ENCODE data around the gene SLC35F6.
A peak's percentile ranks its signal among the peaks of the same experiment; 100 is the strongest.
"Not testable (repeated sequence)": the region's sequence is repeated elsewhere in the genome, so short reads cannot be mapped to it uniquely, and the experiment has no call there.

SLC35F6 gene

GRCh38 chr2:26745609-26746327 lies 18.3 kb upstream of the SLC35F6 start:
- H3K79me1 ChIP-seq (ENCODE audit: low read length) = no peaks in the 10 kb centered on the region
- no peak overlapping the region for H2BK120ac ChIP-seq (ENCODE audit: low read depth, low read length)
- H2BK15ac ChIP-seq (replicated peaks; ENCODE audit: low read depth) = no peak overlapping the region
- peaks cover under 1% of the 10 kb centered on the region for H3K4me1 ChIP-seq (ENCODE audit: control insufficient read depth, low read depth, low read length)
- no peaks in the 10 kb centered on the region for H3K27me3 ChIP-seq (ENCODE audit: insufficient read depth, low read length, poor library complexity)
- no peak overlapping the region for H3K56ac ChIP-seq (ENCODE audit: low read length)
- no peak overlapping the region for H4K5ac ChIP-seq (ENCODE audit: low read length)
- no peaks in the 10 kb centered on the region for H3K36me3 ChIP-seq (ENCODE audit: control insufficient read depth, insufficient read depth, low read length)
- H3K4me2 ChIP-seq (ENCODE audit: low read length) = no peak overlapping the region
- no peak overlapping the region for H3K23ac ChIP-seq (ENCODE audit: low read length)
- H2BK5ac ChIP-seq (ENCODE audit: low read length) = no peak overlapping the region
- no peak overlapping the region for H3K4me3 ChIP-seq (ENCODE audit: low read length)
- no peaks in the 10 kb centered on the region for H3K79me2 ChIP-seq (ENCODE audit: control insufficient read depth, insufficient read depth, low read length)
- H4K8ac ChIP-seq (ENCODE audit: low read depth, low read length) = no peak overlapping the region
- WGBS (ENCODE audit: extremely low coverage, insufficient coverage, low lambda C conversion rate) = no CpG with 5 or more reads among the region's 9 CpGs
- no peak overlapping the region for H3K18ac ChIP-seq (ENCODE audit: low read length)
- H3K27ac ChIP-seq (ENCODE audit: low read depth, low read length) = no peak overlapping the region
- DNase-seq = peak; percentile 85
- no peak overlapping the region for H3K4ac ChIP-seq (ENCODE audit: low read depth, low read length)
- no peak overlapping the region for H3K9ac ChIP-seq (ENCODE audit: low read length)
- H2AK5ac ChIP-seq (ENCODE audit: low read length) = no peak overlapping the region

- no peak for DNase-seq
- Histone ChIP-seq H3K79me1 (ENCODE audit: low read length) (no peaks in the 10 kb centered on the region), H4K5ac (ENCODE audit: low read length) (no peak overlapping the region), H3K23ac (ENCODE audit: low read length) (no peak overlapping the region), H3K18ac (ENCODE audit: low read length) (no peak overlapping the region), H2BK15ac (replicated peaks; ENCODE audit: low read depth) (no peak overlapping the region), H3K36me3 (ENCODE audit: control insufficient read depth, insufficient read depth, low read length) (no peaks in the 10 kb centered on the region), H2BK5ac (ENCODE audit: low read length) (no peak overlapping the region), H3K56ac (ENCODE audit: low read length) (no peak overlapping the region), H4K8ac (ENCODE audit: low read depth, low read length) (no peak overlapping the region), H3K27ac (ENCODE audit: low read depth, low read length) (no peak overlapping the region), H2BK120ac (ENCODE audit: low read depth, low read length) (no peak overlapping the region), H3K4me1 (ENCODE audit: control insufficient read depth, low read depth, low read length) (peaks cover 5% of the 10 kb centered on the region), H3K4me2 (ENCODE audit: low read length) (no peak overlapping the region), H3K4ac (ENCODE audit: low read depth, low read length) (no peak overlapping the region), H3K79me2 (ENCODE audit: control insufficient read depth, insufficient read depth, low read length) (no peaks in the 10 kb centered on the region), H3K27me3 (ENCODE audit: insufficient read depth, low read length, poor library complexity) (no peaks in the 10 kb centered on the region), H2AK5ac (ENCODE audit: low read length) (no peak overlapping the region), H3K9ac (ENCODE audit: low read length) (no peak overlapping the region), H3K4me3 (ENCODE audit: low read length) (no peak overlapping the region)
- WGBS (ENCODE audit: extremely low coverage, insufficient coverage, low lambda C conversion rate) = no CpG with 5 or more reads among the region's 3 CpGs
Observed at GRCh38 chr2:26746934-26747333, 17.1 kb upstream of the SLC35F6 start.

- H3K36me3 ChIP-seq (ENCODE audit: control insufficient read depth, insufficient read depth, low read length); H2BK15ac ChIP-seq (replicated peaks; ENCODE audit: low read depth); H2AK5ac ChIP-seq (ENCODE audit: low read length); H4K5ac ChIP-seq (ENCODE audit: low read length); H3K23ac ChIP-seq (ENCODE audit: low read length); H3K79me1 ChIP-seq (ENCODE audit: low read length); H3K27me3 ChIP-seq (ENCODE audit: insufficient read depth, low read length, poor library complexity); H3K4ac ChIP-seq (ENCODE audit: low read depth, low read length); H3K79me2 ChIP-seq (ENCODE audit: control insufficient read depth, insufficient read depth, low read length); H4K8ac ChIP-seq (ENCODE audit: low read depth, low read length); H3K4me3 ChIP-seq (ENCODE audit: low read length); H3K4me2 ChIP-seq (ENCODE audit: low read length): not testable (repeated sequence)
- WGBS (ENCODE audit: extremely low coverage, insufficient coverage, low lambda C conversion rate) = no CpG with 5 or more reads among the region's 8 CpGs
- Histone ChIP-seq H3K56ac (ENCODE audit: low read length) (peak overlapping the region; percentile 63), H3K9ac (ENCODE audit: low read length) (peak overlapping the region; percentile 10), H2BK120ac (ENCODE audit: low read depth, low read length) (peak overlapping the region; percentile 86), H2BK5ac (ENCODE audit: low read length) (peak overlapping the region; percentile 62), H3K4me1 (ENCODE audit: control insufficient read depth, low read depth, low read length) (peaks cover 17% of the 10 kb centered on the region), H3K18ac (ENCODE audit: low read length) (peak overlapping the region; percentile 70), H3K27ac (ENCODE audit: low read depth, low read length) (peak overlapping the region; percentile 67)
- DNase-seq = peak; percentile 93
Observed at GRCh38 chr2:26749787-26750420, 14.2 kb upstream of the SLC35F6 start.

GRCh38 chr2:26750467-26750866 lies 13.6 kb upstream of the SLC35F6 start:
- H3K4me2 ChIP-seq (ENCODE audit: low read length); H3K79me2 ChIP-seq (ENCODE audit: control insufficient read depth, insufficient read depth, low read length); H2AK5ac ChIP-seq (ENCODE audit: low read length); H3K23ac ChIP-seq (ENCODE audit: low read length); H4K8ac ChIP-seq (ENCODE audit: low read depth, low read length); H2BK5ac ChIP-seq (ENCODE audit: low read length); H3K4me3 ChIP-seq (ENCODE audit: low read length); H3K36me3 ChIP-seq (ENCODE audit: control insufficient read depth, insufficient read depth, low read length); H4K5ac ChIP-seq (ENCODE audit: low read length); H3K27me3 ChIP-seq (ENCODE audit: insufficient read depth, low read length, poor library complexity); H3K79me1 ChIP-seq (ENCODE audit: low read length); H3K9ac ChIP-seq (ENCODE audit: low read length): not testable (repeated sequence)
- Histone ChIP-seq H3K4me1 (ENCODE audit: control insufficient read depth, low read depth, low read length) (peaks cover 22% of the 10 kb centered on the region), H3K56ac (ENCODE audit: low read length) (peak overlapping the region; percentile 78), H2BK120ac (ENCODE audit: low read depth, low read length) (peak overlapping the region; percentile 76), H3K27ac (ENCODE audit: low read depth, low read length) (peak overlapping the region; percentile 83), H2BK15ac (replicated peaks; ENCODE audit: low read depth) (peak overlapping the region; percentile 61), H3K4ac (ENCODE audit: low read depth, low read length) (peak overlapping the region; percentile 59), H3K18ac (ENCODE audit: low read length) (peak overlapping the region; percentile 97)
- WGBS (ENCODE audit: extremely low coverage, insufficient coverage, low lambda C conversion rate) = no CpG with 5 or more reads among the region's 11 CpGs
- DNase-seq = peak; percentile 43

GRCh38 chr2:26752656-26753055 lies 11.4 kb upstream of the SLC35F6 start:
- H2AK5ac ChIP-seq (ENCODE audit: low read length) = no peak overlapping the region
- no peaks in the 10 kb centered on the region for H3K36me3 ChIP-seq (ENCODE audit: control insufficient read depth, insufficient read depth, low read length)
- no peak overlapping the region for H2BK5ac ChIP-seq (ENCODE audit: low read length)
- no CpG with 5 or more reads among the region's 3 CpGs for WGBS (ENCODE audit: extremely low coverage, insufficient coverage, low lambda C conversion rate)
- H3K79me2 ChIP-seq (ENCODE audit: control insufficient read depth, insufficient read depth, low read length) = no peaks in the 10 kb centered on the region
- peak overlapping the region; percentile 79 for H2BK120ac ChIP-seq (ENCODE audit: low read depth, low read length)
- peak overlapping the region; percentile 51 for H3K56ac ChIP-seq (ENCODE audit: low read length)
- no peaks in the 10 kb centered on the region for H3K27me3 ChIP-seq (ENCODE audit: insufficient read depth, low read length, poor library complexity)
- no peak overlapping the region for H3K4me3 ChIP-seq (ENCODE audit: low read length)
- H4K5ac ChIP-seq (ENCODE audit: low read length) = no peak overlapping the region
- no peak overlapping the region for H4K8ac ChIP-seq (ENCODE audit: low read depth, low read length)
- H3K4me2 ChIP-seq (ENCODE audit: low read length) = no peak overlapping the region
- H3K18ac ChIP-seq (ENCODE audit: low read length) = peak overlapping the region; percentile 89
- peaks cover 25% of the 10 kb centered on the region for H3K4me1 ChIP-seq (ENCODE audit: control insufficient read depth, low read depth, low read length)
- no peak overlapping the region for H3K4ac ChIP-seq (ENCODE audit: low read depth, low read length)
- H2BK15ac ChIP-seq (replicated peaks; ENCODE audit: low read depth) = peak overlapping the region; percentile 87
- no peak overlapping the region for H3K27ac ChIP-seq (ENCODE audit: low read depth, low read length)
- no peak overlapping the region for H3K9ac ChIP-seq (ENCODE audit: low read length)
- no peaks in the 10 kb centered on the region for H3K79me1 ChIP-seq (ENCODE audit: low read length)
- peak; percentile 71 for DNase-seq
- H3K23ac ChIP-seq (ENCODE audit: low read length) = no peak overlapping the region

All from mesendoderm (in vitro differentiated cells).